Measurements from ENCODE around the gene PTBP3.
"Not testable (repeated sequence)": the region's sequence is repeated elsewhere in the genome, so short reads cannot be mapped to it uniquely, and the experiment has no call there.

PTBP3 gene

GRCh38 chr9:112203536-112203935 is 129.9 kb downstream of the PTBP3 start:
- DNase-seq (ENCODE audit: low read depth), result no peak

GRCh38 chr9:112200711-112201110 is 132.7 kb downstream of the PTBP3 start:
- DNase-seq (ENCODE audit: low read depth), result no peak

GRCh38 chr9:112198646-112199045 is 134.8 kb downstream of the PTBP3 start:
- DNase-seq (ENCODE audit: low read depth), result no peak

- DNase-seq (ENCODE audit: low read depth), result no peak
Observed at GRCh38 chr9:112194969-112195431, 138.4 kb downstream of the PTBP3 start.

GRCh38 chr9:112193572-112194288 is 139.7 kb downstream of the PTBP3 start:
- DNase-seq (ENCODE audit: low read depth), result no peak

GRCh38 chr9:112190320-112190719 is 143.1 kb downstream of the PTBP3 start:
- DNase-seq (ENCODE audit: low read depth), result not testable (repeated sequence)

- no peak for DNase-seq (ENCODE audit: low read depth)
Observed at GRCh38 chr9:112188884-112189283, 144.5 kb downstream of the PTBP3 start.

GRCh38 chr9:112187404-112187803 is 146.0 kb downstream of the PTBP3 start:
- DNase-seq (ENCODE audit: low read depth), result no peak

- no peak for DNase-seq (ENCODE audit: low read depth)
Observed at GRCh38 chr9:112186695-112187094, 146.7 kb downstream of the PTBP3 start.

GRCh38 chr9:112184946-112185345 is 148.5 kb downstream of the PTBP3 start:
- DNase-seq (ENCODE audit: low read depth), result no peak

- DNase-seq (ENCODE audit: low read depth), result no peak
Observed at GRCh38 chr9:112184221-112184620, 149.2 kb downstream of the PTBP3 start.

GRCh38 chr9:112180387-112180881 is 153.0 kb downstream of the PTBP3 start:
- peak; percentile 31 for DNase-seq (ENCODE audit: low read depth)

GRCh38 chr9:112179816-112180215 is 153.6 kb downstream of the PTBP3 start:
- no peak for DNase-seq (ENCODE audit: low read depth)

GRCh38 chr9:112176524-112176923 is 156.9 kb downstream of the PTBP3 start:
- DNase-seq (ENCODE audit: low read depth), result no peak

GRCh38 chr9:112175796-112176315 is 157.6 kb downstream of the PTBP3 start:
- no peak for DNase-seq (ENCODE audit: low read depth)

GRCh38 chr9:112174965-112175795 is 158.2 kb downstream of the PTBP3 start, which contains the start of gene SUSD1:
SUSD1 (minus strand) TSS chr9:112175297; CDS start chr9:112175235, 62 bp downstream.
- DNase-seq (ENCODE audit: low read depth), result no peak

- peak; percentile 74 for DNase-seq (ENCODE audit: low read depth)
Observed at GRCh38 chr9:112174222-112174964, 159.0 kb downstream of the PTBP3 start.

GRCh38 chr9:112173489-112174221 is 159.8 kb downstream of the PTBP3 start:
- DNase-seq (ENCODE audit: low read depth), result no peak

- no peak for DNase-seq (ENCODE audit: low read depth)
Observed at GRCh38 chr9:112170968-112171367, 162.5 kb downstream of the PTBP3 start.

- DNase-seq (ENCODE audit: low read depth), result no peak
Observed at GRCh38 chr9:112170235-112170634, 163.2 kb downstream of the PTBP3 start.

GRCh38 chr9:112169368-112169767 is 164.1 kb downstream of the PTBP3 start:
- no peak for DNase-seq (ENCODE audit: low read depth)

All from activated T-cell treated with anti-CD3 and anti-CD28 coated beads for 48 hours (primary cell).